ENCODE results near the gene DLG2.

DLG2 gene

GRCh38 chr11:83628622-83629355 is 1998.4 kb downstream of the DLG2 start:
- peaks cover 25% of the 10 kb centered on the region for H3K36me3 ChIP-seq (ENCODE audit: insufficient read depth, low read length)
- TF ChIP-seq EZH2 (IDR thresholded peaks at IDR 0.05; ENCODE audit: borderline replicate concordance, low read length), result no peak
- TF ChIP-seq CTCF (IDR thresholded peaks at IDR 0.05; ENCODE audit: low read length), result no peak
- no peaks in the 10 kb centered on the region for H3F3A ChIP-seq (ENCODE audit: insufficient read depth, low read length)
- H3K27ac ChIP-seq (ENCODE audit: low read depth, low read length, poor library complexity, severe bottlenecking), result no peak overlapping the region
- H3K9me2 ChIP-seq (ENCODE audit: low read depth, low read length), result no peaks in the 10 kb centered on the region
- no peaks in the 10 kb centered on the region for H4K20me1 ChIP-seq (ENCODE audit: insufficient read depth, low read length)
- H3K4me3 ChIP-seq (ENCODE audit: low read depth, low read length, poor library complexity, severe bottlenecking), result no peak overlapping the region
- H2AFZ ChIP-seq (ENCODE audit: low read length), result no peak overlapping the region
- no peaks in the 10 kb centered on the region for H3K27me3 ChIP-seq (ENCODE audit: insufficient read depth, low read length)
- H3K4me2 ChIP-seq (ENCODE audit: low read length), result no peak overlapping the region
- H3K79me2 ChIP-seq (ENCODE audit: insufficient read depth, low read length), result no peaks in the 10 kb centered on the region
- H3K9me3 ChIP-seq (ENCODE audit: low read length), result no peaks in the 10 kb centered on the region
- H3K4me1 ChIP-seq (ENCODE audit: insufficient read depth, low read length, severe bottlenecking), result no peaks in the 10 kb centered on the region
- H3K9ac ChIP-seq (ENCODE audit: low read length), result no peak overlapping the region

GRCh38 chr11:83625336-83625735 is 2001.8 kb downstream of the DLG2 start:
- no peaks in the 10 kb centered on the region for H3F3A ChIP-seq (ENCODE audit: insufficient read depth, low read length)
- no peaks in the 10 kb centered on the region for H3K9me2 ChIP-seq (ENCODE audit: low read depth, low read length)
- no peaks in the 10 kb centered on the region for H3K4me1 ChIP-seq (ENCODE audit: insufficient read depth, low read length, severe bottlenecking)
- H3K27ac ChIP-seq (ENCODE audit: low read depth, low read length, poor library complexity, severe bottlenecking), result no peak overlapping the region
- no peaks in the 10 kb centered on the region for H3K27me3 ChIP-seq (ENCODE audit: insufficient read depth, low read length)
- H3K4me3 ChIP-seq (ENCODE audit: low read depth, low read length, poor library complexity, severe bottlenecking), result no peak overlapping the region
- peaks cover 19% of the 10 kb centered on the region for H3K36me3 ChIP-seq (ENCODE audit: insufficient read depth, low read length)
- no peak overlapping the region for H3K9ac ChIP-seq (ENCODE audit: low read length)
- H2AFZ ChIP-seq (ENCODE audit: low read length), result no peak overlapping the region
- no peak overlapping the region for H3K4me2 ChIP-seq (ENCODE audit: low read length)
- no peaks in the 10 kb centered on the region for H3K79me2 ChIP-seq (ENCODE audit: insufficient read depth, low read length)
- no peaks in the 10 kb centered on the region for H3K9me3 ChIP-seq (ENCODE audit: low read length)
- TF ChIP-seq CTCF (IDR thresholded peaks at IDR 0.05; ENCODE audit: low read length) (no peak), EZH2 (IDR thresholded peaks at IDR 0.05; ENCODE audit: borderline replicate concordance, low read length) (no peak)
- H4K20me1 ChIP-seq (ENCODE audit: insufficient read depth, low read length), result no peaks in the 10 kb centered on the region

- no peak overlapping the region for H3K27ac ChIP-seq (ENCODE audit: low read depth, low read length, poor library complexity, severe bottlenecking)
- H3K9me3 ChIP-seq (ENCODE audit: low read length), result no peaks in the 10 kb centered on the region
- no peaks in the 10 kb centered on the region for H3K27me3 ChIP-seq (ENCODE audit: insufficient read depth, low read length)
- H3K4me1 ChIP-seq (ENCODE audit: insufficient read depth, low read length, severe bottlenecking), result no peaks in the 10 kb centered on the region
- no peaks in the 10 kb centered on the region for H4K20me1 ChIP-seq (ENCODE audit: insufficient read depth, low read length)
- no peak overlapping the region for H2AFZ ChIP-seq (ENCODE audit: low read length)
- H3K9ac ChIP-seq (ENCODE audit: low read length), result no peak overlapping the region
- no peaks in the 10 kb centered on the region for H3K9me2 ChIP-seq (ENCODE audit: low read depth, low read length)
- H3K36me3 ChIP-seq (ENCODE audit: insufficient read depth, low read length), result no peaks in the 10 kb centered on the region
- no peak for TF ChIP-seq CTCF (IDR thresholded peaks at IDR 0.05; ENCODE audit: low read length)
- no peak for TF ChIP-seq EZH2 (IDR thresholded peaks at IDR 0.05; ENCODE audit: borderline replicate concordance, low read length)
- no peaks in the 10 kb centered on the region; the same call in 1 of the 2 replicates for H3F3A ChIP-seq (ENCODE audit: insufficient read depth, low read length)
- H3K4me3 ChIP-seq (ENCODE audit: low read depth, low read length, poor library complexity, severe bottlenecking), result no peak overlapping the region
- H3K4me2 ChIP-seq (ENCODE audit: low read length), result no peak overlapping the region
- H3K79me2 ChIP-seq (ENCODE audit: insufficient read depth, low read length), result no peaks in the 10 kb centered on the region
Observed at GRCh38 chr11:83617671-83618070, 2009.5 kb downstream of the DLG2 start.

All from OCI-LY1 (cell line).